Bronchial epithelial cell (primary cell): Measurements from ENCODE around the gene DTX2. TPM values are rescaled to one million over a fixed set of nuclear protein-coding genes. Genes with fewer than 3 reads are reported as not detected.
A peak's percentile ranks its signal among the peaks of the same experiment; 100 is the strongest.
"Not testable (repeated sequence)": the region's sequence is repeated elsewhere in the genome, so short reads cannot be mapped to it uniquely, and the experiment has no call there.

Source experiments
- DNase-seq: peaks from one replicate; pipeline ENCODE4 v3.0.0-alpha.2; 2010; ENCODE audit warnings: low read depth
- FAIRE-seq: peaks from 2 replicates; lab custom pipeline; 2011; peaks lifted over from hg19 to GRCh38; lab: Jason Lieb, UNC
- H3K27me3 ChIP-seq: 2 replicates; pipeline ENCODE4 v1.5.1; 2011; ENCODE audit warnings: low read length; ENCODE audit not compliant: control insufficient read depth, insufficient read depth
- H3K36me3 ChIP-seq: 2 replicates; pipeline ENCODE4 v1.5.1; 2011; ENCODE audit warnings: low read length; ENCODE audit not compliant: control insufficient read depth, insufficient read depth
- H3K4me3 ChIP-seq: 2 replicates; pipeline ENCODE4 v1.5.1; 2011; ENCODE audit warnings: mild to moderate bottlenecking, low read depth, low read length, control low read depth
- total RNA-seq: library from RNA; depleted of rRNA; stranded (reverse); fragments of >200 nt; gene quantifications from 2 replicates; pipeline ENCODE4 v1.2.1, GENCODE V29; 2014
- TF ChIP-seq, protein P1 (sequence below): IDR thresholded peaks from 2 replicates; pipeline ENCODE4 v1.5.1; 2011; ENCODE audit warnings: mild to moderate bottlenecking, moderate library complexity, low read length, control low read depth, inconsistent platforms; ENCODE audit not compliant: insufficient read depth, severe bottlenecking

DTX2 gene
- 10.8 and 13.2 TPM in 2 replicates for total RNA-seq

DNA sequence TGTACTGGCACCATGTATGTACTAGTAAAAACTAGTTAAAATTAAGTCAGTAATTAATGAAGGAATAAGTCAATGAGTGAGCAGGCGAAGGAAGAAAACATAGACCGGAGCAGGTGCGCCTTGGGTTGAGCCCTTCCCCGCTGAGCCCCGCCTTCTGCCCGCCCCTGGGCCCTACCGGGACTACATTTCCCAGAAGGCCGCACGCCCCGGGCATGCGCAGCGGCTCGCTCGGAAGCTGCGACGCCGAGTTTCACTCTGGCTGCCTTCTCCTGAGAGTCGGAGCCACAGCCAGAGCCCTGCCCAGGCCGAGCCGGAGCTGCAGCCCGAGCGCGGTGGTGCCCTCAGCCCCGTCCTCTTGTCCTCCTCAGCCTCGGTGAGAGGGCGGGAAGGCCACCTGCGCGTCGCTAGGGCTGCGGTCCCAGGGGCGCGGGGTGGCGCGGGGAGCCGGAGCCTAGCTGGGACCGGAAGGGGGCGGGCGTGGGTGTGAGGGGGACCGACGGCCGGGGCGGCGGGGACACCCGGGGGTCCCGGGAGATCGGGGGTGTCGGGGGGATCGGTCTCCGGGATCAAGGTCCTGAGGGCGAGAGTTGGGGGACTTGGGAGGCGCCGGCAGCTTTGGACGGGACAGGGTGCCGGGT, at the start of gene DTX2:
Gene DTX2, plus strand, starts transcription at position 246 of the 638 bp plus-strand sequence. CDS start 18,801 bp downstream, outside the sequence.
- H3K4me3 ChIP-seq: peak within 1 kb of the TSS; percentile 46
- H3K36me3 ChIP-seq, FAIRE-seq, DNase-seq, H3K27me3 ChIP-seq: not testable (repeated sequence)

- Histone ChIP-seq H3K36me3 (no peaks in the 10 kb centered on the region), H3K4me3 (no peak overlapping the region), H3K27me3 (no peaks in the 10 kb centered on the region)
- FAIRE-seq (no peak), DNase-seq (no peak)
- TF ChIP-seq, protein P1, sequence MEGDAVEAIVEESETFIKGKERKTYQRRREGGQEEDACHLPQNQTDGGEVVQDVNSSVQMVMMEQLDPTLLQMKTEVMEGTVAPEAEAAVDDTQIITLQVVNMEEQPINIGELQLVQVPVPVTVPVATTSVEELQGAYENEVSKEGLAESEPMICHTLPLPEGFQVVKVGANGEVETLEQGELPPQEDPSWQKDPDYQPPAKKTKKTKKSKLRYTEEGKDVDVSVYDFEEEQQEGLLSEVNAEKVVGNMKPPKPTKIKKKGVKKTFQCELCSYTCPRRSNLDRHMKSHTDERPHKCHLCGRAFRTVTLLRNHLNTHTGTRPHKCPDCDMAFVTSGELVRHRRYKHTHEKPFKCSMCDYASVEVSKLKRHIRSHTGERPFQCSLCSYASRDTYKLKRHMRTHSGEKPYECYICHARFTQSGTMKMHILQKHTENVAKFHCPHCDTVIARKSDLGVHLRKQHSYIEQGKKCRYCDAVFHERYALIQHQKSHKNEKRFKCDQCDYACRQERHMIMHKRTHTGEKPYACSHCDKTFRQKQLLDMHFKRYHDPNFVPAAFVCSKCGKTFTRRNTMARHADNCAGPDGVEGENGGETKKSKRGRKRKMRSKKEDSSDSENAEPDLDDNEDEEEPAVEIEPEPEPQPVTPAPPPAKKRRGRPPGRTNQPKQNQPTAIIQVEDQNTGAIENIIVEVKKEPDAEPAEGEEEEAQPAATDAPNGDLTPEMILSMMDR: no peak
Measured at GRCh38 chr7:76412249-76412648, 49.3 kb upstream of the DTX2 start.

DNA sequence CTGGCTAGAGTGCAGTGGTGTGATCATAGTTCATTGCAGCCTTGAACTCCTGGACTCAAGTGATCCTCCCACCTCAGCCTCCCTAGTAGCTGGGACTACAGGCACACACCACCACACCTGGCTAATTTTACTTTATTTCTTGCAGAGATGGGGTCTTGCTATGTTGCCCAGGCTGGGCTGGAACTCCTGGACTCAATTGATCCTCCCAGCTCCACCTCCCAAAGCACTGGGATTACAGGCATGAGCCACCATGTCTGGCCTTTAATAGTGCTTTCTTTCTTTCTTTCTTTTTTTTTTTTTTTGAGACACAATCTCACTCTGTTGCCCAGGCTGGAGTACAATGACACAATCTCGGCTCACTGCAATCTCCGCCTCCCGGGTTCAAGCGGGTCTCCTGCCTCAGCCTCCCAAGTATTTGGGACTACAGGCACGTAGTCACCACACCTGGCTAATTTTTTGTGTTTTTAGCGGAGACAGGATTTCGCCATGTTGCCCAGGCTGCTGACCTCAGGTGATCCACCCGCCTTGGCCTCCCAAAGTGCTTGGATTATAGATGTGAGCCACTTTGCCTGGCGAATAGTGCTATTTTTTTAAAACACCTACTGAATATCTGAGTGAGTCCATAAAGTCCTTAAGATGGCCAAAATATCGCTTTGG, 43.7 kb upstream of the DTX2 start:
- FAIRE-seq, H3K36me3 ChIP-seq, H3K27me3 ChIP-seq, DNase-seq, H3K4me3 ChIP-seq: not testable (repeated sequence)

GRCh38 chr7:76421097-76421496, 40.4 kb upstream of the DTX2 start:
- H3K36me3 ChIP-seq, FAIRE-seq, H3K4me3 ChIP-seq, H3K27me3 ChIP-seq: not testable (repeated sequence)
- peak; percentile 100 for DNase-seq

DNA sequence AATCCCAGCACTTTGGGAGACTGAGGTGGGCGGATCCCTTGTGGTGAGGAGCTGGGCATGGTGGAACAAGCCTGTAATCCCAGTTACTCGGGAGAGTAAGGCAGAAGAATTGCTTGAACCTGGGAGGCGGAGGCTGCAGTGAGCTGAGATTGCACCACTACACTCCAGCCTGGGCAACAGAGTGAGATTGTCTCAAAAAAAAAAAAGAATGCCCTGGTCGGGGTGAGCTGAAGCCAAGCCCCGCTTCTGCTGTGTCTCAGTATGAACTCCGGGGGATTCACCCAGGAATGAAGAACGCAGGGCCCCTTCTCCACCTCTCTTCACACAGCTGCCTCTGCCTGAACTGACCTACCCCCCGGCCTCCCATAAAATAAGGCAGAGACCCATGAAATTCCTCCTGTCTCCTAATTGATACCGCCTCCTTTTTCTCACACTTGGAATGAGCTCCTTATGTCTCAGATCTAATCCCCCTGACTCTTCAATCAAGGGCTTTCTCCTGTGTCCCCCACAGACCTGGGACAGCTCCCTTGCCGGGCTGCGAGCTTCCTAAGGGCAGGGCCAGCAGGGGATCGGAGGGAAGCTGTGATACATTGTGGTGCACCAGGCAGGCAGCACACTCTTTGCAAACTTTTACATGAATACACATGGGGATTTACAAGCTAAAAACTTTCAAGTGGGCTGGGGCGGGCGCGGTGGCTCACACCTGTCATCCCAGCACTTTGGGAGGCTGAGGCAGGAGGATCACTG, 37.7 kb upstream of the DTX2 start:
- TF ChIP-seq, protein P1: no peak
- FAIRE-seq: no peak
- H3K4me3 ChIP-seq: no peak overlapping the region
- peak; percentile 45 for DNase-seq
- no peaks in the 10 kb centered on the region for H3K36me3 ChIP-seq
- H3K27me3 ChIP-seq: no peaks in the 10 kb centered on the region

- DNase-seq (peak; percentile 15), FAIRE-seq (no peak)
- TF ChIP-seq, protein P1: no peak
- no peaks in the 10 kb centered on the region for H3K36me3 ChIP-seq
- H3K27me3 ChIP-seq: no peaks in the 10 kb centered on the region
- H3K4me3 ChIP-seq: no peak within 1 kb of the TSS
Measured at GRCh38 chr7:76424413-76425111, 36.9 kb upstream of the DTX2 start, which contains the start of gene ZP3. Gene ZP3 (plus strand): TSS chr7:76424950. CDS start chr7:76424965, 15 bp downstream.
